ENCODE data around the gene TSEN34. TPM values are rescaled to one million over a fixed set of nuclear protein-coding genes. Genes with fewer than 3 reads are reported as not detected.

The TSEN34 gene
- total RNA-seq, 1 experiment from 2014 or later, result 64.7 TPM

GRCh38 chr19:54164369-54165068 lies 26.6 kb upstream of the TSEN34 start:
- POLR2A ChIA-PET (ENCODE audit: low non-redundant PET), result no interaction called here
- Histone ChIP-seq H3K36me3 (ENCODE audit: insufficient read depth, low read length, poor library complexity, severe bottlenecking) (no peaks in the 10 kb centered on the region), H3K9me3 (ENCODE audit: low read depth, low read length, poor library complexity, severe bottlenecking) (no peaks in the 10 kb centered on the region), H3K4me3 (ENCODE audit: low read depth, low read length, poor library complexity, severe bottlenecking) (no peak overlapping the region), H3K27ac (ENCODE audit: low read depth, low read length, poor library complexity, severe bottlenecking) (no peak overlapping the region), H3K27me3 (replicated peaks; ENCODE audit: insufficient read depth, low read depth, low read length, poor library complexity) (no peaks in the 10 kb centered on the region), H3K4me1 (ENCODE audit: insufficient read depth, low read length, poor library complexity, severe bottlenecking) (peaks cover 2% of the 10 kb centered on the region)
- DNase-seq (ENCODE audit: low spot score), result peak; percentile 26
- BruUV-seq (replicated peaks), result no TSS peak
- CTCF ChIA-PET, result no interaction called here
- no peak for TF ChIP-seq EZH2 (IDR thresholded peaks at IDR 0.05; ENCODE audit: borderline replicate concordance, low read depth, low read length, poor library complexity, severe bottlenecking)
- TF ChIP-seq CTCF (conservative IDR thresholded peaks at IDR 0.05; ENCODE audit: low read depth, low read length), result no peak
- intact Hi-C loops (cut with micrococcal nuclease; ENCODE audit: unreplicated experiment), result no loop called here

GRCh38 chr19:54165222-54165621 lies 25.9 kb upstream of the TSEN34 start:
- Histone ChIP-seq H3K27ac (ENCODE audit: low read depth, low read length, poor library complexity, severe bottlenecking) (no peak overlapping the region), H3K4me1 (ENCODE audit: insufficient read depth, low read length, poor library complexity, severe bottlenecking) (peaks cover 2% of the 10 kb centered on the region), H3K36me3 (ENCODE audit: insufficient read depth, low read length, poor library complexity, severe bottlenecking) (no peaks in the 10 kb centered on the region), H3K9me3 (ENCODE audit: low read depth, low read length, poor library complexity, severe bottlenecking) (no peaks in the 10 kb centered on the region), H3K4me3 (ENCODE audit: low read depth, low read length, poor library complexity, severe bottlenecking) (no peak overlapping the region), H3K27me3 (replicated peaks; ENCODE audit: insufficient read depth, low read depth, low read length, poor library complexity) (no peaks in the 10 kb centered on the region)
- BruUV-seq (replicated peaks), result no TSS peak
- ChIA-PET CTCF (no interaction called here), POLR2A (ENCODE audit: low non-redundant PET) (no interaction called here)
- DNase-seq (ENCODE audit: low spot score), result no peak
- intact Hi-C loops (cut with micrococcal nuclease; ENCODE audit: unreplicated experiment), result no loop called here
- TF ChIP-seq CTCF (conservative IDR thresholded peaks at IDR 0.05; ENCODE audit: low read depth, low read length) (no peak), EZH2 (IDR thresholded peaks at IDR 0.05; ENCODE audit: borderline replicate concordance, low read depth, low read length, poor library complexity, severe bottlenecking) (no peak)

GRCh38 chr19:54168174-54168917 lies 22.8 kb upstream of the TSEN34 start:
- BruUV-seq (replicated peaks), result no TSS peak
- Histone ChIP-seq H3K36me3 (ENCODE audit: insufficient read depth, low read length, poor library complexity, severe bottlenecking) (no peaks in the 10 kb centered on the region), H3K27me3 (replicated peaks; ENCODE audit: insufficient read depth, low read depth, low read length, poor library complexity) (no peaks in the 10 kb centered on the region), H3K9me3 (ENCODE audit: low read depth, low read length, poor library complexity, severe bottlenecking) (no peaks in the 10 kb centered on the region), H3K4me1 (ENCODE audit: insufficient read depth, low read length, poor library complexity, severe bottlenecking) (peaks cover 11% of the 10 kb centered on the region), H3K4me3 (ENCODE audit: low read depth, low read length, poor library complexity, severe bottlenecking) (no peak overlapping the region), H3K27ac (ENCODE audit: low read depth, low read length, poor library complexity, severe bottlenecking) (no peak overlapping the region)
- DNase-seq (ENCODE audit: low spot score), result peak; percentile 93
- TF ChIP-seq EZH2 (IDR thresholded peaks at IDR 0.05; ENCODE audit: borderline replicate concordance, low read depth, low read length, poor library complexity, severe bottlenecking) (no peak), CTCF (conservative IDR thresholded peaks at IDR 0.05; ENCODE audit: low read depth, low read length) (peak; percentile 91)
- POLR2A ChIA-PET (ENCODE audit: low non-redundant PET), result no interaction called here
- intact Hi-C loops (cut with micrococcal nuclease; ENCODE audit: unreplicated experiment), result loop anchor here (2.0 kb wide), 1 partner anchor 62 kb away; no protein-coding TSS in a partner anchor
- CTCF ChIA-PET, result no interaction called here
